Activated CD4-positive, CD25-positive, alpha-beta regulatory T cell (primary cell): ENCODE data around the gene IL17RB.
A peak's percentile ranks its signal among the peaks of the same experiment; 100 is the strongest.

Experiments used
- DNase-seq, 4 experiments: peaks; one replicate each; lab custom pipeline; 2025; lab: John Stamatoyannopoulos, UW

IL17RB gene

DNA sequence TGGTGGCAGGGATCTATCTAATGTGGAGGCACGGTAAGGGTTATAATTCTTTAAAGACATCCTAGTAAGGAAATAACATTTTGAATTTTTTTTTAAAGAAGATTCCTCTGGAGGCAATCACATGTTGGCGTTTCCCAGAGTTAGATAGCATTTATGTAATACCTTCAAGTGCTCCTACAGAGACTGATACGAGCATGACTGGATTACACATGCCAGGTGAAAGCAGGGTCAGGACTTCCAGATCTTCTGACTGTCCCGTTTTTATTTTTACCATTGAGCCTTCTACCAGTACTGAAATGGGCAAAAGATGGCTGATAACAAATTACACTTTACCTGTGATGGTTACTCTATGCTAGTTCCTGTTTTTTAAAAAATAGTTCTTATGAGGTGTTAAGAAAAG, 13.8 kb downstream of the IL17RB start:
- no peak for DNase-seq

DNA sequence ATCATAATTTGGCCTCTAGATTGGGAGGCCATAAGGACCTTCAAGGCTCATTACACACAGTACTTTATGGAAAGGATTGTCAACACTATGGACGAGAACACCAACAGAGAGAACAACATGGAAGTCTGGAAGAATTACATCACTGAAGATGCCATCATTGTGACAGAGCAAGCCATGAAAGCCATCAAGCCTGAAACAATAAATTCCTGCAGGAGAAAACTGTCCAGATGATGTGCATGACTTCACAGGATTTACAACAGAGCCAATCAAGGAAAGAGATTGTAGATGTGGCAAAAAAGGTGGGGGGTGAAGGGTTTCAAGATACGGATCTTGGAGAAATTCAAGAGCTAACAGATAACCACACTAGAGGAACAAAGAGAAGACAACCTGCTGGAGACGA, 15.9 kb downstream of the IL17RB start:
- no peak for DNase-seq

DNA sequence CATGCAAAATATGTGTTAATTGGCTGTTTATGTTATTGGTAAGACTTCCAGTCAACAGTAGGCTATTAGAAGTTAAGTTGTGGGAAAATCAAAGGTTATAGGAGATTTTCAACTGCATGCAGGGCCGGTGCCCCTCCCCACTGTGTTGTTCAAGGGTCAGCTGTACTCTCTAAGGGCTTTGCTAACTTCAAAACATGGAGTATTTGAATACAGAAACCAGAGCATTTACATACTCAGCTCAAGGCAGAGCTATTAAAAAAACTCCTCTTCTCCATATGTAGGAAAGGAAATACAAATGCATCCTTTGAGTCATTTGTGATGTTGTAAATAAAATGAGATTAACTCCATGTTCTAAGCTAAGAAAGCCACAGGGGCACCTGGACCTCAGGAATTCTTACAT, 16.8 kb downstream of the IL17RB start:
- no peak for DNase-seq

DNA sequence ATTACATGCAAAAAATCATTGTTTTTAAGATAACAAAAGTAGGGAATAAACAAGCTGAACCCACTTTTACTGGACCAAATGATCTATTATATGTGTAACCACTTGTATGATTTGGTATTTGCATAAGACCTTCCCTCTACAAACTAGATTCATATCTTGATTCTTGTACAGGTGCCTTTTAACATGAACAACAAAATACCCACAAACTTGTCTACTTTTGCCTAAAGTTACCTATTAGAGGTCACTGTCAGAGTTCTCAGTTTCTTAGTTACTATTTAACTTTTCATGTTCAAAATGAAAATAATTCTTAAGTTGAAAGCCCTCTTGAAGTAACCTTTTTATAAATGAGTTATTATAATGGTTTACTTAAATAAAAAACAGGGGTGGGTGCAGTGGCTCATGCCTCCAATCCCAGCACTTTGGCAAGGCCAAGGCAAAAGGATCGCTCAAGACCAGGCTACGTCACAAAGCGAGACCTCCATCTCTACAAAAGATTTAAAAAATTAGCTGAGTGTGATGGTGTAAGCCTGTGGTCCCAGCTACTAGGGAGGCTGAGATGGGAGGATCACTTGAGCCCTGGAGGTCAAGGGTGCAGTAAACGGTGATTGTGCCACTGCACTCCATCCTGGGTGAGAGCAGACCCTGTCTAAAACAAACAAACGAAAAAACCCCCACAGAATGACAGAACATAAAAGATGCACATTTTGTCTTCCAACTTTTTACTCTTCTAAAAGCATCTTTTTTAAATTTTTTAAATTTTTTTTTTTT, 19.5 kb downstream of the IL17RB start:
- no peak for DNase-seq

DNA sequence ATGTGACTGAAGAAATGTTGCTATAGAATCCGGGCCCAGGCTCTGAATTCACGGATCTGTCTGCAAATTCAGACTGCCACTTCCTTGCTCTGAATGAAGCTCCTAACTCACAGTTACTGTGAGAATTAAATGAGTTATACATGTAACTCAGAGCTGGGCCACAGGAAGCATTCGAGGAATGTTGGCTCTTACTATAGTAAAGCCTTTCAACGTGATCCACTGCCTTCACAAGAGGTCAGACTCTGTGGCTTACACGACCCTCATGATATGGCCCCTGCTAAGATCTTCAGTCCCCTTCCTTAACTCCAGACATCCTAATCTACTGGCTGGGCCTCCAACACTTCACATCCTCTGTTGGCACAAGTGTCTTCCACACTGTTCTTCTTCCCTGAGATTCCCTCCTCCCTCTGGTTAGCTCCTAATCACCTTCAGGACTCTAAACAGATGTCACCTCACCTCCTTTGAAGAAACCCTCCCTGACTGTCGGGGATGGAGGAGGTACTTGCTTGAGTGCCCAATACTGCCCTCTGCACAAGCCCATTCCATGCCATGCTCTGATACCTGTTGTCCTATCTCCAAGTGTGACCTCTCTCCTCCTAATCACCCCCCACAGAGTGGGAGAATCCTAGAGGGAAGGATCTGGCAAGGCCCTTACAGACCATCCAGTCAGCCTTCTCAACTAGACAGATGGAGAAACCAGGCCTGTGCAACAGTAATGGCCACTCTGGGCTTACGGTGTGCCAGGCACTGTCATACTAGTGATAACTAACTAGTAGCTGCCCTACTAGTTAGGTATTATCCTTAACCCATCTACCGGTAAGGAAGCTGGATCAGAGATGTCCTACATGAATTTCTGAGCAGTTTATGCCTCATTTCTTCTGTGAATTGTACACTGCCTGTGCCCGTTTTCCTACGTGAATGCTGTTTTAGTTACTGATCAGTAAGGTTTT, 34.3 kb downstream of the IL17RB start:
- DNase-seq, result no peak

DNA sequence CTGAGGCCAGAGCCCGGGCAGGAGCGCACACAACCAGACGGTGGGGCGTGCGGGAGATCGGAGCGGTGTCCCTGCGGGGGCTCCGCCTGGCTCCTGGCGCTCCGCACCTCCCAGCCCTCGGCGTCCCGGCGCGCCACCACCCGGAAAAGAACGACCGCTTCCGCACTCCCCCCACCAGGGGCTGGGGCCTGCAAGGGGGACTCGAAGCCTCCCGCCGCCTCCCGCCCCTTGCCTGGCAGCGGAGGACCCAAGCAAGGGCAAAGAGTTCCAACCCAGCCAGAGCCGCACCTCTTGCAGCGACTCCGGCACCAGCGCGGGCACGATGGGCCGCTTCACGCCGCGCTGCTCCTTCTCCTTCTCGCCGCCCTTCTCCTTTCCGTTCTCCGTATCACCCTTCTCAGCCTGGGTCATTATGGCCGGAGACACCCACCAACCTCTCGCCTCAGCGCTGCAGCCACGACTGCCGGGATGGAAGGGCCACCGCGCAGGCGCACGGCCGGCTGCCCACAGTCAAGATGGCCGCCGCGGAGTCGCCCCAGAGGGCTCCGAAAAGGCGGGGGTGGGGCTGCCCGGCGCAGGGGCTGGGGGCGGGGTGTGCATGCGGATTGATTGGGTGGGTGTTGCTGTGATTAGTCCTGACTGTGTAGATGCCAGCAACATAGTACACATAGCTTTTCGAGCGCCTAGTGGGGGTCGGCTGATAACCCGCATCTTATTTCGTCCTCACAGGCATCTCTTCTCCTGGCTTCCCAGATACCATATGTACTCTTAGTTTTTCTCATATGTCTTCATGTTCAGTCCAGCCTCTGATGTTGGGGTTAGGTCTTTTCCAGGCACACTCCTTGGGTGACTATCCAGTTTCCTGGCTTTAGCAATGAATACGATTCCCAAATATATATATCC, 35.6 kb downstream of the IL17RB start, which contains the start of gene ACTR8:
TSS of gene ACTR8 (minus strand) at position 462 of the 903 bp plus-strand sequence. CDS start at position 411, 51 bp downstream.
- DNase-seq, result peak; percentile 63 to 72 (median 68)

DNA sequence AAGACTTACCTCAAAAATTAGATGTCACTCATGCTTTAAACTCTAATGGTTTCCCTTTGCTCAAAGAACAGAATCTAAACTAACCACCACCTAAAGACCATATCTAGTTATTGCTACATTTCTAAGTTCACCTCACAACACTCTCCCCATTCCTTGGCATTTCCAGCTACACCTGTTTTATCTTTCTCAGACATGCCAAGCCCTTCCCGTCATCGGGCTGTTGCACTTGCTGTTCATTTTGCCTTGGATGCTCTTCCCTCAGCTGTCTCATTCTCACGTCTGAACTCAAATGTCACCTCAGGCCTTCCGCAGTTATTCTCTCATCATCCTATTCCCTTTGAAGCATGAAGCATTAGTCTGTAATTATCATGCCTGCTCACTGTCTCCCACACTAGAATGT, 36.6 kb downstream of the IL17RB start:
- DNase-seq, result no peak

DNA sequence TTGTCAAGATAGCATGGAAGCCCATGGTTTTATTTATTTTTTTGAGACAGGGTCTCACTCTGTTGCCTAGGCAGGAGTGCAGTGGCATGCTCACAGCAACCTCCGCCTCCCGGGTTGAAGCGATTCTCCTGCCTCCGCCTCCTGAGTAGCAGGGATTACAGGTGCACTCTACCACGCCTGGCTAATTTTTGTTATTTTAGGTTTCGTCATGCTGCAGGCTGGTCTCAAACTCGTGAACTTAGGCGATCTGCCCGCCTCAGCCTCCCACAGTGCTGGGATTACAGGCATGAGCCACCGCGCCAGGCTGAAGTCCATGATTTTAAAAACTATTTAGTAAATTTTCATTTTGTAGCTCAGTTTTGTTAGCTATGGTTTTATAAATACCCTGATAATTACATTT, 38.3 kb downstream of the IL17RB start:
- no peak for DNase-seq

DNA sequence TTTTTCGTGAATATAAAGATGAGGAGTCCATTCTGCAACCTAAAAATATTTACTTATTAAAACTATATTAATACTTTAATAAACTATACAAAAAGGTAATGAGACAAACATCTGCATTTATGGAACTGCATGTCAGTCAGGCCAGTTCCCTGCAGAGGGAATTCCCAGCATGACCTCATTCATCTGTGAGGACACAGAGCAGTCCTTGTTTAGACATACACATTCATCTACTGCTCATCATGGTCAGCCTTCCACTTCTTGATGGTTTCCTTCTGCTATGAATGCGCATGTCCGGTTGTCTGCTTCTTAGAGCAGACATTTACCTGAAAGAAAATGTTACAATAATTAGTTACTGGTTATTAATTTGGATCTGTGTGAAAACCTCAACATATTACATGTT, 38.9 kb downstream of the IL17RB start:
- no peak for DNase-seq

DNA sequence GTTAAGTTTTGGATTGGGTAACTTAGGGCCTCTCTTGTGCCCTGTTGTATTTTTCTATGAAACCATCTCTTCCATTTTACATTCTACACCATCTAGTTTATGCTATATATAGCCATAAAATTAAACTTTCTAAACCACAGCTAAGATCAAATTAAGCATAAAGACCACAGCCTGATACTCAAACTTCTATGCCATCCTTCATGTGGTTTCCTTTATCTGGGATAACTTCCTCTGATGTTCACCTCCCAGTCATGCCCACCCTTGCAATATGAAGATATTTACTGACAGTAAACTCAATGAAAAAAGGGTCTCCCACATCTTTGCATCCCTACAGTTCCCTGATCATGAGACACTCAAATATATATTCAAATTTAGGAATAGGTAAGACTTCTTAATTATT, 41.1 kb downstream of the IL17RB start:
- no peak for DNase-seq

DNA sequence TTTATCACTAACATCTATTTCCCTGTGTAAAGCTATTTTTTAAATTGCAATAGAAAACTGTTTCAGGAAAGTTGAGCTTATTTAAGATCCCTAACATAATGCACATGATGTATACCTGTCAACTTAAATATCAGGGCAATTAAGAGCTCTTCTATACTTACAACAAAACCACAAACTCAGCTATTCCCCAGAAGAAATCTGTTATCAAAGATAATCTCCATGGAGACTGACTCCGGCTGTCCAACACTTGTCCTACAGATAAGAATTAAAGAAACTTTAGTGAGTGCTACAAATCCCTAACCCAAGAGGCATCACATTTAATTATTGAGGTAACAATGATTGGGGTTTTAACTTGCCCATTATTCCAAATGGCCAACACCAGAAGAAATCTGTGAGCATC, 41.9 kb downstream of the IL17RB start:
- DNase-seq, result no peak

DNA sequence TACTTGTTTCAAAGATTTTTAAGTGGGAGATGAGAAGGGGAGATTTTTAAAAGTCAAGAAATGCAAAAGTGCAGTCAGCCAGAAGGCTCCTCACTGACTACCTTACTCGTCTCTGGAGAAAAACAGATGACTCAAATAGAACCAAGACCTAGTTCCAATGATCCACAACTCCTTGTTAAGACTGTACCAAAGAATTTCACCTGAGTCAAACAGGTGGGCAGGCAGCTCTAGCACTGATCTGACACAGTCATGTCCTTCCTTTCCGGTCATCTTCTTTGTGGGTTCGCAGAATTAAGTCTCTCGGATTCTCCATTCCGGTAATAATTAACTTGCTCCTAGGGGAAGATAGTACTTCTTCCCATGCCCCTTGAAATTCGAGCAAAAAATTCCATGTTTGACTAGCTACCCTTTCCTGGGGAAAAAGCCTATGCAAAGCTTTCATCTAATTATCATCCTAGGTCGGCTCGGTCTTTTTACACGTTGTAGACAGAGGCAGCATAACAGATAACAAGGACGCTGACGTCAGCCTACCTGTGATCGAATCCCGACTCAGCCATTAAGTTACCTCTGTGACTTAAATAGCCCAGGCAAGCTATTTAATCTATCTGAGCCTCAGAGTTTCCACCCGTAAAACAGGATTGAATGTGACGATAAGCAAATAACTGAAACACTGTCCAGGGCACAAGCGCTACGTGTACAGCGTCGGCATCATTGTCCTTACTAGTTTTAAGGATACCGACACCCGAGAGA, 44.5 kb downstream of the IL17RB start:
- DNase-seq, result peak in 2 of 4 experiments; percentile 5 to 9

DNA sequence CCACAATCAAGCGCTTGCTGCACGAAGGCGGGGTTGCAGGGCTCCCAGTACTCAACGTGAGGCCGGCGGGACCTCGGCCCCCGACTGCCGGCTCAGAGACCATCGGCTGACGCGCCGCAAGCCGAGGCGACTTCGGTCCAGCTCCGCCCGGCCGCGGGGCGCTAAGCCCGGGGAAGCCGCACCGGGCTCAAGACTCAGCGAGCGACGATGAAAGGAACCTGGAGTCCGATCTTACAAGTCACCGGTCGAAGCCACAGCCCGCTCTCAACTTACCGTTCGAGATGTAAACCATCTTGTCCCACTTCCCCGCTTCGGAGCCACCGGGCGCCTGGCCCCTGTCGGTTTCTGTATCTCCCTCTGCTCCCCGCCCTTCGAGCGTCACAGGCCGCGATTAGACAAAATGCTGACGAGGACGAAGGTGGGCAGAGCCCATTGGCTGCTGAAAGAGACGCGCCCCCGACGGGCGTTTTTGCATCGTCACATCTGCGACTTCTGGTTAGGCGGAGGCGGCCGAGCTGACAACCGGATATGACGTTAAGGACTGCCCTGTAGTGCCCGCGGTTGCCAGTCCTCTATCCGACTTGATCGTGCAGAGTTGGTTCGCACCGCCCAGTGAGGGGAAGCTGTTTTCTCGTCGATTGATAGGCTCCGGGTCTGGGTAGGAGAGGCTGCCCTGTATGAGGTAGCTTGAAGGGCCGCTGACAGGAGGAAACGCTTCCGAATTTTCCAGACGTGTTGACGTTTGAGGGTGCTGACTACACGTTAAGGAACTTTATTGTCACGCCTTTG, 45.3 kb downstream of the IL17RB start, which contains the start of gene SELENOK:
TSS of gene SELENOK (minus strand) at position 363 of the 789 bp plus-strand sequence.
- peak; percentile 88 to 95 (median 94) for DNase-seq

DNA sequence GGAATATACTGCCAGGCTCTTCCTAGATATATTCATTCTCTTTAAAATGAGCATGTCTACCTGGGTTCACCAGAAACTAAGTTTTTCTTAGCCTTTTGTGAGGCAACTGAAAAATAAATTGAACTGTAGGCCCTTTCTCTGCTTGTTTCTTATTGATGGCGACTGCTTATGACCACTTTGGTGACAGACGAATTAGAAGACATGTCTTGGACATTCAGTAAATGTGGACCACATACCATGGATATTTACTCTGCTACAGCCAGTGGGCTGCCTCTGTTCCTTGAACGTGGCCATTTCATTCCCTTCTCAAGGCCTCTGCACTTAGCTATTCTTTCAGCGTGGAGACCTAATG, 45.9 kb downstream of the IL17RB start:
- DNase-seq, result no peak

DNA sequence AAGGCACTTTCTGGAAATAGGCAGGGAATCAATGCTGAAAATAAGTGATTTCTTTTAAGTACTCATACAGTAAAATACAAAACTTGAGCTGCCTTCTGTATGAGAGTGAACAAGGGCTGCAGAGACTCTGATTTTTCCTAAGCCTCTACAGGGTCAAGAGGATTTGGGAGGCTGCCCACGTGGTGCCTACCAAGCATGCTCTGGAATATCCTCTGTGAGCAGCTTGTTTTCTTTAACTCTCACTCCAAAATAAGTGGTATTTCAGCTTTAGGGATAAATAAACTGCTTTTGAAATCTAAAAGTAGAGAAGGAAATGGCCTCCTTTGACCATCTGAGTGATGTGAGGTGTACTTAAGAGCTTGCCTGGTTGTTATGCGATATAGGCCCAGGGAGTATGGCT, 53.4 kb downstream of the IL17RB start:
- no peak for DNase-seq

DNA sequence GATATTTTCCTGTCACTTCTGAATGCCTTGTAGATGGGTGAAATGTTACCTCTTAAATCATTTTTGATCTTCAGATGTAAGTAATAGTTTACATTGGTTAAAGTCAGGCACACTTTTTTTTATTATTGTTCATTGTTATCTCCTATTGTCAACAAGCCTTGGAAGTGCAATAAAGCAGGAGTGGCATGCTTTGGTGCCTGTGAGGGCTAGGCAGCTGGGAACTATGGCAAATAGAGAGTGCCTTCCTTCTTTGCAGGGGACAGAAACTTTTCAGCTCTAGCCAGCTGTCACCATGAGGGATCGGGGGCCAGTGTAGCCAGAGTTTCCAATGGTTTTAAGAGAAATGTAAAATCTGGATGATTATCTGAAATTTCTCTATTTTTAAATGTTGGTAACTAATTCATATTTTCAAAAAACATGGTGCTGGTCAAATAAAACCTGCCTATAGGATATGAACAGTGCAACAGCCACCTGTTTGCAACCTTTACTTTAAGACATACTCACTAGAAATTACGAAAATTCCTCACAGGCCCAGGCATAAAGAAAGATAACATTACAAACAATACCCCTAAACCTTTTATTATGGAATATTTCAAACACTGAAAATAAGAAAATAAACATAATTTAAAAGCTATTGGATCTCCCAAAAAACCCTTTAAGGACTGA, 54.4 kb downstream of the IL17RB start:
- no peak for DNase-seq

DNA sequence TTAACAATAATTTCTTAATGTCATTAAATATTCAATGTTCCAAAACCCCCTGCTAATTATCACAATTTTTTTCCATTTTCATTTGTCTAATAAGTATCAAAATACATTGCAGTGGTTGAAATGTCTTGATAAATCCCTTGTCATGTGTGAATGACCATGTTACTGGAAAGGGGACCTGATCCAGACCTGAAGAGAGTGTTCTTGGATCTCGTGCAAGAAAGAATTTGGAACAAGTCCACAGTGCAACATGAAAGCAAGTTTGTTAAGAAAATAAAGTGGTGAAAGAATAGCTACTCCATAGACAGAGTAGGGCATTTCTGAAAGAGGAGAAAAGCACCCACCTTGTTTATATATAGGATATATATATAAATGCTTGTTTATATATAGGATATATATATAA, 55.7 kb downstream of the IL17RB start:
- DNase-seq, result no peak

DNA sequence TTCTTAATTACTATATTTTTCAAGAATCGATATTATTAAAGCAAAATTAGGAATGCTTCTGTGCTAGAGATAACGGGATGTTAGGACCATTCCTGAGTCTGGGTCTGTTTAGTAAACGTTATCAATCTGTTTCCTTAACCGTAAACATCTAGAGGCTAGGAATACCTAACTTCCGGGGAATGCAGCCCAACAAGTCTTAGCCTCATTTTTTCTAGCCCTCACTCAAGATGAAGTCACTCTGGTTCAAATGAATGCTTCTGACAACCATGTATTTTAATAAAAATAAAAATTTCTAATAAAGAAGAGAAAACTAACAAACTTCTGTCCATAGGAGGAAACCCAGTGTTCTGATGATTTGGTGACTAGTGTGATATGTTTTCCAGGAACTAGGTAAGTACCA, 56.3 kb downstream of the IL17RB start:
- DNase-seq, result no peak

DNA sequence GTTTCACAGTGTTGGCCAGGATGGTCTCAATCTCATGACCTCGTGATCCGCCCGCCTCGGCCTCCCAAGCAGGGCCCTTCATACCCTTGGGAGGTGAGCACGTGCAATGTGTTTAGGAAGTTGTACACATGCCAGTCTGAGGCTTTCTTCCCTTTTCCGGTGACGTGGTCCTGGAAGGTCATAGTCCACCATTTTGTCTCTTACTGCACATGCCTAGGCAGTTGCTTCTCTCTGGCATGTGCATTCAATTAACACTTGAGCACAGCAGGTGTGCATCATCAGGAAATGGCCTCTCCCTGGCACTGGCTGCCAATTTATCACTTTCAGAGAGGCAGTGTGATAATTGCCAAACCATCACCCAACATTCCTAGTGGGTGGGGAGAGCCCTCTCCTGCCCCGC, 67.0 kb downstream of the IL17RB start:
- DNase-seq, result no peak
